HG03108 (cell line): ENCODE data around the gene SIX5.
A peak's percentile ranks its signal among the peaks of the same experiment; 100 is the strongest.

Source experiments
- ATAC-seq: cut with Tn5 transposase; IDR thresholded peaks from one replicate; pipeline ENCODE4 v1.9.1; 2021; ENCODE audit warnings: moderate library complexity; ENCODE audit not compliant: unreplicated experiment

The SIX5 gene

GRCh38 chr19:45793178-45793564 lies 24.1 kb upstream of the SIX5 start:
- ATAC-seq: no peak

GRCh38 chr19:45792470-45793177 lies 23.6 kb upstream of the SIX5 start, which contains the start of gene DMWD:
Gene DMWD (minus strand): TSS chr19:45792845. CDS start chr19:45792756, 89 bp downstream.
- peak; percentile 93 for ATAC-seq

GRCh38 chr19:45791744-45792469 lies 22.9 kb upstream of the SIX5 start:
- no peak for ATAC-seq

GRCh38 chr19:45790942-45791341 lies 21.9 kb upstream of the SIX5 start:
- ATAC-seq: no peak

GRCh38 chr19:45789035-45789786 lies 20.2 kb upstream of the SIX5 start:
- ATAC-seq: no peak

- ATAC-seq: no peak
Measured at GRCh38 chr19:45786533-45786894, 17.5 kb upstream of the SIX5 start.

- no peak for ATAC-seq
Measured at GRCh38 chr19:45785781-45786532, 16.9 kb upstream of the SIX5 start.

GRCh38 chr19:45785097-45785496 lies 16.0 kb upstream of the SIX5 start:
- no peak for ATAC-seq

GRCh38 chr19:45784096-45784495 lies 15.0 kb upstream of the SIX5 start:
- ATAC-seq: no peak

- no peak for ATAC-seq
Measured at GRCh38 chr19:45782820-45783785, 14.1 kb upstream of the SIX5 start.

GRCh38 chr19:45782162-45782691 lies 13.2 kb upstream of the SIX5 start, which contains the start of gene DMPK:
Gene DMPK (minus strand): TSS chr19:45782490. CDS start chr19:45782352, 138 bp downstream.
- no peak for ATAC-seq

GRCh38 chr19:45781214-45782161 lies 12.4 kb upstream of the SIX5 start:
- ATAC-seq: no peak

GRCh38 chr19:45780448-45781213 lies 11.6 kb upstream of the SIX5 start:
- no peak for ATAC-seq

- no peak for ATAC-seq
Measured at GRCh38 chr19:45780146-45780447, 11.0 kb upstream of the SIX5 start.

- ATAC-seq: peak; percentile 73
Measured at GRCh38 chr19:45779231-45780145, 10.4 kb upstream of the SIX5 start.

GRCh38 chr19:45778010-45778661 lies 9.1 kb upstream of the SIX5 start:
- ATAC-seq: no peak
